GM12891 (cell line): ENCODE data around the gene B9D2.

Source experiments
- PAX5 ChIP-seq: IDR thresholded peaks from 2 replicates; pipeline ENCODE4 v1.6.1; 2011; ENCODE audit warnings: low read length, moderate library complexity, mild to moderate bottlenecking; ENCODE audit not compliant: insufficient read depth, severe bottlenecking
- POLR2A ChIP-seq: IDR thresholded peaks from 2 replicates; pipeline ENCODE4 v1.6.1; 2011; ENCODE audit warnings: low read depth, low read length, control low read depth
- POLR2AphosphoS5 ChIP-seq: IDR thresholded peaks from 2 replicates; pipeline ENCODE4 v1.6.1; 2011; ENCODE audit warnings: low read depth, low read length, control low read depth
- SPI1 ChIP-seq: IDR thresholded peaks from 2 replicates; pipeline ENCODE4 v1.6.1; 2011; ENCODE audit warnings: low read depth, low read length, control low read depth

DNA sequence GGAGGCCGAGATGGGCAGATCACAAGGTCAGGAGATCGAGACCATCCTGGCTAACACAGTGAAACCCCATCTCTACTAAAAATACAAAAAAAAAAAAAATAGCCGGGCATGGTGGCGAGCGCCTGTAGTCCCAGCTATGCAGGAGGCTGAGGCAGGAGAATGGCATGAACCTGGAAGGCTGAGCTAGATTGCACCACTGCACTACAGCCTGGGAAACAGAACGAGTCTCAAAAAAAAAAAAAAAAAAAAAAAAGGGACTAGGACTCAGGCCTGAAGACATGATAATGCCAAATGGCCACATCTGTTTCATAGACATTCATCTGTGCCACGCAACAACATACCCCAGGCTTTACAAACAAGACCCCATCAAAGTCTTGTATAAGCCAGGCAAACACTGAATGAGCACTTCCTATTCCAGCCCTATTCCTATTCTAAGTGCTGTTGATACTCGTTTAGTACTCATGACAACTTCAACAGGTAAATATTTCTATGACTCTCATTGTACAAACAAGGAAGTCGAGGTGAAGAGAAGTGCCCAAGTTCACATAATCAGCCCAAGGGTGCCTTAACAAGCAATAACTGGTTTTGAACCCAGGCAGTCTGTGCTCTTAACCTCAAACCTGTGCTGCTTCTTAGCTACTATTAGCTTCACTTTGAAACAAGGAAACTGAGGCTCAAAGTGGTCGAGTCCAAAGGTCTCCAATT is 1.7 kb downstream of the B9D2 start:
- no peak for TF ChIP-seq POLR2A
- no peak for TF ChIP-seq SPI1
- TF ChIP-seq POLR2AphosphoS5 = no peak
- no peak for TF ChIP-seq PAX5
